Limb (tissue), 2 donors: ENCODE measurements around the gene POTEF.
A peak's percentile ranks its signal among the peaks of the same experiment; 100 is the strongest.
"Not testable (repeated sequence)": the region's sequence is repeated elsewhere in the genome, so short reads cannot be mapped to it uniquely, and the experiment has no call there.

ENCODE experiments used
- DNase-seq, 2 donors: peaks; one replicate each; pipeline ENCODE4 v3.0.0-alpha.2; 2016; ENCODE audit errors: extremely low spot score in 2 of 2

Gene POTEF

DNA sequence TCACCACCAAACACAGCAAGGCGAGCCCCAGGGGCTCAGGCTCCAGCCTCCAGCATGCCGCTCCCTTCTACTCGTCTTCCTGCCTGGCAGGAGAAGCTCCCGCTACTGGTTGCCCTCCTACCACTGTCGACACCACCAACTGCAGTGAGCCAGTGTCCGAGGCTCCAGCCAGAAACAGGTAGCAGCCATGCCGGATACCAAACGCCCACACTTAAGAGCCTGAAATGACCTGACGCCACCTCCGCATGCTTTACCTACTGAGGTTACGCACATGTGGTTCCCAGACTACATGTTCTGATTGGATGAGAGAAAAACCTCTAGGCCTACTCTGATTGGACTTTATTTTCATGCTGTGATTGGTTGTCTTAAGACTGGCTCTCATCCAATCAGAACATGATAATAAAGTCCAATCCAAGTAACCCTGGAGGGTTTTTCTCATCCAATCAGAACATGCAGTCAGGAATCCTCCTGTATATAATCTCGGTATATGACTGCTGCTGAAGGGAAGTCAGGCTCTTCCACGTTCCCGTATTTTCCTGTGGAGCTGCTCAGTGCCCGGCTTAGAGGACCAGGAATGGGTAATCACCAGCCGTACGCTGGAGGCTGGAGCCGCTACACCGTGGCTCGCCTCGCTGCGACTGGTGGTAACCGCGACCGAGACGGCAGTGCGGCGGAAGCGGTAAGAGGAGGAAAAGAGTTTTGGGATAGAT lies at the start of gene POTEF:
TSS of gene POTEF (minus strand) at position 103 of the 710 bp plus-strand sequence. CDS start 8,707 bp downstream, outside the sequence.
- DNase-seq = not testable (repeated sequence)

- not testable (repeated sequence) for DNase-seq
Observed at GRCh38 chr2:130174866-130175265, 45.8 kb upstream of the POTEF start.

DNA sequence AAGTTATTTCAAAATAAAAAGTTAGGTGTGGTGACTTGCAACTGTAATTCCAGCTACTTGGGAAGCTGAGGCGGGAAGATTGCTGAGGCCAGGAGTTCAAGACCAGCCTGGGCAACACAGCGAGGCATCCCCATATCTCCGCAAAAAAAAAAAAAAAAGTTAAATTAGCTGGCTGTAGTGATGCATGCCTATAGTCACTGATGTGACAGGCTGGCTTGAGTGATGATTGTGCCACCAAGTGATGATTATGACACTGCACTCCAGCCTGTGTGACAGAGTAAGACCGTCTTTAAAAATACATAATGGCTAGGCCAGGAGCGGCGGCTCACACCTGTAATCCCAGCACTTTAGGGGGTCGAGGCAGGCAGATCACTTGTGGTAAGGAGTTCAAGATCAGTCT lies 40.9 kb upstream of the POTEF start:
- no peak for DNase-seq

GRCh38 chr2:130169163-130169562 lies 40.1 kb upstream of the POTEF start:
- not testable (repeated sequence) for DNase-seq

- DNase-seq = not testable (repeated sequence)
Observed at GRCh38 chr2:130166611-130167010, 37.6 kb upstream of the POTEF start.

DNA sequence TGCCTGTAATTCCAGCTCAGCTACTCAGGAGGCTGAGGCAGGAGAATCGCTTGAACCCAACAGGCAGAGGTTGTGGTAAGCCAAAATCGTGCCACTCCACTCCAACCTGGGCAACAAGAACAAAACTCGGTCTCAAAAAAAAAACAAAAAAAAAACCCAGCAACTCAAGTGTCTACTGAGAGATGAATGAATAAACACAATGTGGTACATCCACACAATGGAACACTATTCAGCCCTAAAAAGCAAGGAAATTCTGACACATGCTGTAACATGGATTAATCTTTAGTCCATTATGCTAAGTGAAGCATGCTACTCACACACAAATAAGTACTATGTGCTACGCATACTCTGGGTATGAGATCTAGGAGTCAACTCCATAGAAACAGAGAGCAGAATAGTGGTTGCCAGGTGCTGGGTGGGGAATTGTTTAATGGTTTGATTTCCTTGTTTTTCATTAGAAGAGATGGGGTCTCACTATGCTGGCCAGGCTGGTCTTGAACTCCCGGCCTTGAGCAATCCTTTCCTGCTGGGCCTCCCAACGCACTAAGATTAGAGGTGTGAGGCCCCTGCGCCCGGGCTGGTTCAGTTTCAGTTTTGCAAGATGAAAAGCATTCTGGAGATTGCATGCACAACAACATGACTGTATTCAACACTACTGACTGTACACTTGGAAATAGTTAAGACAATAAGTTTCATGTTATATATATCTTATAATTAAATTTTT lies 36.4 kb upstream of the POTEF start:
- DNase-seq = no peak

GRCh38 chr2:130162968-130163367 lies 33.9 kb upstream of the POTEF start:
- DNase-seq = no peak

- not testable (repeated sequence) for DNase-seq
Observed at GRCh38 chr2:130162486-130162885, 33.5 kb upstream of the POTEF start.

DNA sequence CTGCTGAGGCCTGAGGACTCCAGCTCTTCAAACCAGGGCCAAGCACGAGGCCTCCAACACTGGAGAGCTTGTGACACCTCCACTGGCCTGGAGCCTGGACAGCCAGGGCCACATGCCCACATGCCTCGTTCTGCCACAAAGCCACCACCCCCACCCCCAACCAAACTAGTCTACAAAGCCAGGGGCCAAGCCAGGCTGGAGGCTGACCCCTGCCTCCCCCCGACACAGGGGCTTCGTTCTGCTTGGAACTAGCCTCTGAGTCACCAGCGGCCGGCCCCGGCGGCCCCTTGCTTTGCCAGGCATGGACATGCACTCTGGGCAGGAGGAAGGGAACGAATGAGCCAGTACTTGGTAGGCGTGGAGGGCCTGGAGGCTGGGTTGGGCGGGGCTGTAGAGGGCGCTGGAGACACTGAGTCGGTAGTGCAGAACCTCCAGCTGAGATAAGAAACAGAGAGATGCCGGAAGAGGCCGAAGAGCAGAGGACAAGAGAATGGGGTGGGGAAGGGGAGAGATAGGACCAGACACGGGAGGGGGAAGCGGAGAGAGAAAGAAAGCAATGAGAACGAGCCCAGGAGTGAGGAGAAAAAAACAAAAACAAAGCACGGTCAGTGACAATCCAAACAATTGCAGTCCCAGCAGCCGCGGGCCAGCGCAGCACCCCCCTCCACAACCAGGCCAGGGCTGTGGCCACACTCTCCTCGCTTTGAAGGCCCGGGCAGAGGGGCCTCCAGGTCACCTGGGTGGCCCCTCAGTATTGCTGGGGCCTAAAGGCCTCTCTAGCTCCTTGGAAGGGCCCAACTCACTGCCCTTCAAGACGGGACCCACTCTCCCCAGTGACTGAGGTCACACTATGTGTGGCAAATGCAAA lies 32.0 kb upstream of the POTEF start:
- not testable (repeated sequence) for DNase-seq

DNA sequence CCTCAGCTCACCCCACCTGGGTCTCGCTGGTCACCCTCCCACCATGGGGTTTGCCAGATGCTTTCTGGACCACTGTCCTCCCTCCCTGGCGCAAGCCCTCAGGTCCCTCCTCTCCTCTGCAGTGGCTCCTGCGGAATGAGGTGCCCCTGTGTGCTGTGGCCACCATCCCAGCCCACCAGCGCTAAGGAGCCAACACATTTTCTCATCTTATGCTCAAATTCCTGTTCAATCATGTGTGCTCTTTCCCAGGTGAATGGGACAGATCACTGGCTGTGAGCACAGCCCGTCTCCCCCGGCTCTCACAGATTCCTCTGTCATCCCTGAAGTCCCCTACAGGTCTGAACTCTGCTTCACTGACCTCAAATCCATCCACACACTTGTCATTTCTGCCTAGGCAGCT lies 31.1 kb upstream of the POTEF start:
- DNase-seq = no peak

DNA sequence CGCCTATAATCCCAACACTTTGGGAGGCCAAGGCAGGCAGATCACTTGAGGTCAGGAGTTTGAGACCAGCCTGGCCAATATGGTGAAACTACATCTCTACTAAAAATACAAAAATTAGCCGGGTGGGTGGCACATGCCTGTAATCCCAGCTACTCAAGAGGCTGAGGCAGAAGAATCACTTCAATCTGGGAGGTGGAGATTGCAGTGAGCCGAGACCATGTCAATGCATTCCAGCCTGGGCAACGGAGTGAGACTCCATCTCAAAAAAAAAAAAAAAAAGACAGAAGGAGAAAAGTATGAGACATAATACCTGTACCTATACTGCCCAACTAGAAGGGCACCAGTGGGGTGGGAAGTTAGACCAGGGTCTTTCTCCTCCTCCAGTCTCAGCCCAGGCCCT lies 30.4 kb upstream of the POTEF start:
- not testable (repeated sequence) for DNase-seq

- no peak for DNase-seq
Observed at GRCh38 chr2:130158631-130159030, 29.6 kb upstream of the POTEF start.

DNA sequence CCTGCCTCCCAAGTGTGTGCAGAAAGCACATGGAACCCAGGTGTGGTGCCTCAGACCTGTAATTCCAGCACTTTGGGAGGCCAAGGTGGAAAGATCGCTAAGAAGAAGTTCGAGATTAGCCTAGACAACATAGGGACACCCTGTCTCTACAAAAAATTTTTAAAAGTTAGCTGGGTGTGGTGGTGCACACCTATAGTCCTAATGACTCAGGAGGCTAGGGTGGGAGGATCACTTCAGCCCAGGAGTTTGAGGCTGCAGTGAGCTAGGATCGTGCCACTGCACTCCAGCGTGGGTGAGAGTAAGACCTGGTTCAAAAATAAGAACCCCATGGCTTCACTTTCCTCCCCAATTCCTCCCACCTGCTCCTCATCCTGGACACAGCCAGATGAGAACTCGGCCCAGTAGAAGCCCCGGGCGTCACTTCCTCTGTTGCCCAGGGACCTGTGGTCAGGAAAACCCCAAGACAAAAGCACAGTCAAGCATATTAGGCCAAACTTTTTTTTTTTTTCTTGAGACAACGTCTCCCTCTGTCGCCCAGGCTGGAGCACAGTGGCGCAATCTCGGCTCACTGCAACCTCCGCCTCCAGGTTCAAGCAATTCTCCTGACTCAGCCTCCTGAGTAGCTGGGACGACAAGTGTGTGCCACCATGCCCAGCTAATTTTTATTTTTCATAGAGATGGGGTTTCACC lies 28.9 kb upstream of the POTEF start:
- DNase-seq = not testable (repeated sequence)

GRCh38 chr2:130157354-130157753 lies 28.3 kb upstream of the POTEF start:
- not testable (repeated sequence) for DNase-seq

- no peak for DNase-seq
Observed at GRCh38 chr2:130156624-130157004, 27.6 kb upstream of the POTEF start.

GRCh38 chr2:130155956-130156623 lies 27.1 kb upstream of the POTEF start:
- peak in 1 of 2 donors; percentile 45 for DNase-seq

- DNase-seq = no peak
Observed at GRCh38 chr2:130154773-130155765, 26.0 kb upstream of the POTEF start.

DNA sequence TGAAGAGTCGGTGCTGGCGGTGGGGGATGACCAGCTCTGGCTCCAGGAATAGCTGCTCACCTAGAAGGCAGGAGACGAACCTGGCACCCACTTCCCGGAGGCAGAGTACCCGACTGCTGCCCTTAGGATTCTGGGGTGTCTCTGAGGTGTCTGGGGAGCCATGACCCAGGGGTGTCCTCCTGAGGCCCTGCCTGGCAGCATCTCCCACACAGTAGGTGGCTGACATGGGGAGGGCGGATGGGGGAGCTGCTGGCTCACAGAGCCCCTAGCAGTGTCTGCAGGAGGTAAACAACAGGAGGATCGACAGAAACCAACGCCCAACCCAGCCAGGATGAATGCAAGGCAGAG lies 25.4 kb upstream of the POTEF start:
- not testable (repeated sequence) for DNase-seq

GRCh38 chr2:130153721-130154422 lies 24.9 kb upstream of the POTEF start:
- DNase-seq = not testable (repeated sequence)
